ENCODE measurements around the gene BTBD7.

The BTBD7 gene

GRCh38 chr14:93195316-93195999, 137.4 kb downstream of the BTBD7 start:
- TF ChIP-seq CTCF (IDR thresholded peaks at IDR 0.05; ENCODE audit: low read depth, low read length) = no peak
- H3K4me3 ChIP-seq (ENCODE audit: low read depth, low read length) = no peak overlapping the region
- in situ Hi-C loops (cut with HindIII; ENCODE audit: low sequenced_read_pairs) = no loop called here
- no peak for DNase-seq (ENCODE audit: low read depth, low spot score)
